ENCODE results near the gene KIAA0753. TPM values are rescaled to one million over a fixed set of nuclear protein-coding genes. Genes with fewer than 3 reads are reported as not detected.
"Not testable (repeated sequence)": the region's sequence is repeated elsewhere in the genome, so short reads cannot be mapped to it uniquely, and the experiment has no call there.

The KIAA0753 gene
- total RNA-seq, 1 donor from 2014 or later = 42.1 TPM

DNA sequence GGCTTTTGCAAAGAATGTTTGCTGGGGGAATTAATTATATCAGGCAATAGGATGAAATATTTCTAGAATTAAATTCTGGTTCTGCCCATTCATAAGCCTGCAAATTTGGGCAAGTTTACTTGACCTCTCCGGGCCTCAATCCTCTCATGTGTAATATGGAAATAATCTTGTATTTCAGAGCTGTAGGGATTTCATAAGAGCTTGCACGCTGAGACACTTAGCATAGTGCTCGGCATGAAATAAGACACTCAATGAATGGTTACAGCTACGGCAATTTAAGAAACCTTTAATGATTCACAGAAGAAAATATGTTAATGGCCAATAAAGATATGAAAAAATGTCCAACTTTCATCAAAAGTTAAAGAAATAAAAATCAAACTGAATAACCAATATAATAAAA lies 43.6 kb downstream of the KIAA0753 start:
- DNase-seq (ENCODE audit: low spot score) = no peak

DNA sequence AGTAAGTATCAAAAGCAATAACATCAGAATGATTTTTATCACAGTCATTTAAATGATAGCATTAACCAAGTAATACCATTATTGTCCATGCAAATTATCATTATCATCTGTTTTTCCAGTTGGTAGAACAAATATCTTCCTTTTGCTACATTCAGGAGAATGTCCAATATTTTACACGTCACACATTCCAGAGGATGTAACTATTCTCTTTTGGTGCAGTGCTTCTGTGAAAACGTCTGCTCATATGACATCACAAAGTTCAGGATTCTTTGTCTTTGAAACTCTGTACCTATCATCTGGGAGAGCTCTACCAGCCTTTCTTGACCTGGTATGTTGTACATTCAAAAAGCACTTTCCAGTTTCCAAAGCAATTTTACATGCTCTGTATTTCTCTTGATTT lies 44.0 kb downstream of the KIAA0753 start:
- no peak for DNase-seq (ENCODE audit: low spot score)

DNA sequence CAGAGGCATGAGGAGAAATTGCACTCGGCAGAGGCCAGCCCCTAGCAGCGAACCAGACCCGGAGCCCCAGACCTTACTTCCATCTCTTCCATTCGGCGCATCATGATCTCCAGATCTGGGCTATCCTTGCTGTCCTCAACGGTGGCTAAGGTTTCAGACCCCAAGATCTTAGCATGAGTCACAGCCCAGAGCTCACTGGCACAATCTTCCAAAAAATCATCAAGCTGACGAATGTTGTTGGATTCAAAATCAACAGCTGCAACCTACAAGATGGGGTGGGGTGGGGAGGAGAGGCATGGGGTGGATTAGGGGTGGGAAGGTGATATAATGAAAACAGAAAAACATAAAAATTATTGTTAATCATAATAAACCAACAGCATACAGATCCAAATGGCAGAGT lies 44.4 kb downstream of the KIAA0753 start:
- DNase-seq (ENCODE audit: low spot score) = no peak

DNA sequence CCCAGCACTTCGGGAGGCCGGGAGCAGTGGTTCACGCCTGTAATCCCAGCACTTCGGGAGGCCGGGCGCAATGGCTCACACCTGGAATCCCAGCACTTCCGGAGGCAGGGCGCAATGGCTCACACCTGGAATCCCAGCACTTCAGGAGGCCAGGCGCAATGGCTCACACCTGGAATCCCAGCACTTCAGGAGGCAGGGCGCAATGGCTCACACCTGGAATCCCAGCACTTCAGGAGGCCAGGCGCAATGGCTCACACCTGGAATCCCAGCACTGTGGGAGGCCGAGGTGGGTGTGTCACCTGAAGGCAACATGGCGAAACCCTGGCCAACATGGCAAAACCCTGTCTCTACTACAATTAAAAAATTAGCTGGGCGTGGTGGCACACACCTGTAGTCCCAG lies 47.1 kb downstream of the KIAA0753 start:
- not testable (repeated sequence) for DNase-seq (ENCODE audit: low spot score)

GRCh38 chr17:6592173-6592572 lies 48.3 kb downstream of the KIAA0753 start:
- DNase-seq (ENCODE audit: low spot score) = no peak

DNA sequence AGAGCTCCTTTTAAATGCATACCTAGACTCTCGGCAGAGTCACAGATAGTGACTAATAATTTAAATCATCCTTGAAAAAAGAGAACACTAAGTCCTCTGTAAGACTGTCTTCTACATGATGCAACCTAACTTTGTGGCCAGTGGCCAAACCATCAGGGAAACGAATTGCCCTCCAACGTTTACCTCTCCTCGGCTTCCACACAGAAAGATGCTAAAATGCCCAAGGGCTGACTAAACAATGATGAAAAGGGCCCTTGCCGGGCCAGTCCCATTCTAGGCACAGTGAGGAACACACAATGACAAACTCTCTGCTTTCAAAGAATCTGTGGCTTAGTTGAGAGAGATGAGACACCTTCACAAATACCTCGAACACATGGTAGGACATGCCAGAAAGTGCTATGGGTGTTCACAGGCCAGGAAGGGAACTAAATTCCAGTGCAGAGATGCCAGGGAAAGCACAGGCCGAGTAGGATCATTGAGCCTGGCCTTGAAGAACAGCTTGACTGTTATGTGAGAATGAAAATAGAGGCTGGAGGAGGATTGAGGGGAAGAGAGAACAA lies 48.8 kb downstream of the KIAA0753 start:
- no peak for DNase-seq (ENCODE audit: low spot score)

DNA sequence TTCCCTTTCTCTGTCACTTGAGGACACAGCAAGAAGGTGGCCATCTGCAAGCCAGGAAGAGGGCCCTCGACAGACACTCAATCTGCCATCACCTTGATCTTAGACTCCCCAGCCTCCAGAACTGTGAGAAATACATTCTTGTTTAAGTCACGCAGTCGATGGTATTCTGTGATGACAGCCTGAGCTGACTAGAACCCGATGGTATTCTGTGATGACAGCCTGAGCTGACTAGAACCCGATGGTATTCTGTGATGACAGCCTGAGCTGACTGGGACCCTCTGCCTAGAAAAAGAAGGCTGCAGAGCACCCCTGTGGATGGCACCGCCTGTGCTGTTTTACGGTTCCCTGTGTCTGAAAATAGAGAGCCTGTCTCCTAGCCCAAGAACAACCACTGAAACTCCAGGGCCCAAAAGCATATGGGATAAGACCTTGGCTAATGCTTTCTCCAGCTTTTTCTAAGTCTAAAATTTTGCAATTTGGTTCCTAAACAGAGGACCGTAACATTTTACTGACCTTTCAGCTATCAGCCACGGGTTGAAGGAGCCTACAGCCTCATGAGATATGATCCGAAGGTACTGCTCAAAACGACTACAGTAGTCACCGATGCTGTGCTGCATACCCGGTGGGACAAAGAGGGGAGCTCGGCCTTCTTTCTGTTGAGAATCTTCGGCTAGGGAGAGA lies 51.1 kb downstream of the KIAA0753 start:
- no peak for DNase-seq (ENCODE audit: low spot score)

- DNase-seq (ENCODE audit: low spot score) = no peak
These were observed 52.3 kb downstream of the KIAA0753 start for GRCh38 chr17:6588165-6588564.

DNA sequence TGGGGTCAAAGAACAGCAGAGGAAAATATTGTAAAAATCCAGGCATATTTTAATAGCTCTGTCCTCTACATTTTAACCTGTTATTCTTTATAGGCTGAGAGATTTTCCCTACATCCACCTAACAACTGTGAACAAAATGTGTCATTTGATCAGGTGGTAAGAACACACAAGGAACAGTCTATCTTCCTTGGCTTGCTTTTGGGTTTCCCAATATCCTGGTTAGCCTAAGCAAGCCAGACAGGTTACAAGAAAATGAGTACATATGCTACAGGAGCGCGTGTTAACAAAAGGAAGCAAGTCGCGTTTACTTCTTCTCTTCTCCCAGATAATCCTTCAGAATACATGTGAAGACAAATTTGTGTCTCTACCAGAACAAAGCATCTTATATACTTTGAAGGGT lies 53.2 kb downstream of the KIAA0753 start:
- DNase-seq (ENCODE audit: low spot score) = no peak

DNA sequence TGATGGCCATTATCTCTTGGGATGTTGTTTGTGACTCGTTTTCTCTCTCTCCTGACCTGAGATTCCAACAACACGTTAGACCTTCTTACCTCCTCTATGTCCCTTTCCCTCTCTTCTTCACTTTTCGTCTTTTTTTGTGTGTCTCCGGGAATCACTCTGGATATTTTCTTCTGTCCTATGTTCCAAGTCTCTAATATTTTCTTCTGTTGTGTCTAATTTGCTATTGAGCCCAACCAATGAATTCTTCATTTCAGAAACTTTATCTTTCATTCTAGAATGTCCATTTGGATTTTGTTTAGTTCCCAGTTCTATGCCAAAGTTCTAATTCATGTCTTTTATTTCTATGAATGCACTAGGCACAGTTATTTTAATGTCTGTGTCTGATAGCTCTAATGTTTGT lies 57.1 kb downstream of the KIAA0753 start:
- DNase-seq (ENCODE audit: low spot score) = no peak

- no peak for DNase-seq (ENCODE audit: low spot score)
These were observed 59.9 kb downstream of the KIAA0753 start for GRCh38 chr17:6580625-6581024.

GRCh38 chr17:6578491-6578890 lies 62.0 kb downstream of the KIAA0753 start:
- DNase-seq (ENCODE audit: low spot score) = no peak

GRCh38 chr17:6577686-6578263 lies 62.7 kb downstream of the KIAA0753 start:
- DNase-seq (ENCODE audit: low spot score) = no peak

DNA sequence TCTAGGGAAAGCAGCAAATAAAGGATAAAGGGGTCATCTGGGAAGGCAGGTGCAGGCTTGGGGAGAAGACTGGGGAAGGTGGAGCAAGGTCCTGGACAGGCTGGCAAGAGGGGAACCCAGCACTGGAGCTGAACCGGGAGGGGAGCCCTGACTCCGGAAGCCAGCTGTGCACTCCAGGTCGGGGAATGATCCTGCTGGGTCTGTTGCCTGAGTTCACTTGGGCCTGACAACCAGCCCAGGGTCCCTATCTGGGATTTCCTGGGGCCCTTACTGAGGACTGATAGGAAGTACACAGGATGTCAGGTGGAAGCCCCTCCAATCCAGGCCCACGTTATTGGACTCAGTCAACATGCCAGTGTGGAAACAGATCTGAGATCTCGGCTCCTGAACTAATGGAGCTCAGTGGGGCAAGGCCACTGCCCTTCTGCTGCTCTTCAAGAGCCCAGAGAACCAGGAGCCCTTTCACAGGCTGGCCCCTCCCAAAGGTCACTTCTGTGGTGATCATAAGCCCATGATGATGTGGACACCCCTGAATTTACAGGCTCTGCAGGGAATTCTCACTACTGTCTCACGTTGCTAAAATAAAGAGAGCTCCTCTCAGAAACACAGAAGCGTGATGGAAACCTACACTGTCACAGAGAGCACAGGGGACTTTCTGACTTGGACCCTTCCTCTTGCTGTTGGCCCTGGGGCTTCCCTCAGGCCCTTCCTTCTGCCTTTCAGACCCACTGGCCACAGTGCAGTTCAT lies 64.3 kb downstream of the KIAA0753 start:
- DNase-seq (ENCODE audit: low spot score) = no peak

- DNase-seq (ENCODE audit: low spot score) = no peak
These were observed 64.9 kb downstream of the KIAA0753 start for GRCh38 chr17:6575596-6575988.

DNA sequence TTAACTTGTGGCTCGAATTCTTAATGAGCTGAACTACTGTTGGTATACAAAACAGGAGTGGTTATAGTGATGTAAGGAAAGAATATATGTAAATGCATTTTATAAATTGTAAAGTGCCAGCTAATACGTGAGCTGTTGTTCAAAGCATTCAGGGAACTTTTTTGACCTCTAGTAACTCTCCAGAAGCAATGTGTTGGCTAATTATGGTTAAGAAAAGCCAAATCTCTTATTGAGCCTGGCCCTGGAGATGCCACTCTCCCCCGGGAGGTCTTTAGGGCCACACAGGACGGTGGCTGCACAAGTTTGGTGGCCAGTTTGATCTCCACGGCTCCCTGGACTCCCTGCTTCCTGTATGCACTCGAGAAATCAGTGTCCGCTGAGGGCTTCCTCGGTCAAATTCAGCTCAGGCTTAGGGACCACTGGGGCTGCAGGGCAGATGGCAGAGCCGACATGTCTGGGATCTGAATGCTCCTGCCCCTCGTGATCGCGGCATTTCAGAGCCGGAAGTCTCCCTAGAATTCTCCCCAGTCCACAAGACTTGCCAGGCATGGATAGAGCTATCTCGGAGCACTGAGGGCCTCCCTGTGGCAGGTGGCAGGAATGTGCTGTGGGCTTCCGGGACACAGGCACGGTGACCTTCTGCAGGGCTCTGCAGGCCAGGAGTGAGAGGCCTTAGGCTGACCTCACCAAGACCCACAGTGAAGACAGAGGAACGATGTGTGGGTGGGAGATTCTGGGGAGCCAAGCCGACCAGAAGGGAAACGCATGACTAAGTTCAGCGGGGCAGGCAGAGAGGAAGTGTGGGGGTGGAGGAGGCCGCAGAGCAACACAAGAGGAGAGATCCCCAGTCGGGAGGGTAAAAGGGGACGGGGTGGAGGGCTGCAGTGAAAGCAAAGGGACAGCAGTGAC lies 65.6 kb downstream of the KIAA0753 start:
- DNase-seq (ENCODE audit: low spot score) = no peak

DNA sequence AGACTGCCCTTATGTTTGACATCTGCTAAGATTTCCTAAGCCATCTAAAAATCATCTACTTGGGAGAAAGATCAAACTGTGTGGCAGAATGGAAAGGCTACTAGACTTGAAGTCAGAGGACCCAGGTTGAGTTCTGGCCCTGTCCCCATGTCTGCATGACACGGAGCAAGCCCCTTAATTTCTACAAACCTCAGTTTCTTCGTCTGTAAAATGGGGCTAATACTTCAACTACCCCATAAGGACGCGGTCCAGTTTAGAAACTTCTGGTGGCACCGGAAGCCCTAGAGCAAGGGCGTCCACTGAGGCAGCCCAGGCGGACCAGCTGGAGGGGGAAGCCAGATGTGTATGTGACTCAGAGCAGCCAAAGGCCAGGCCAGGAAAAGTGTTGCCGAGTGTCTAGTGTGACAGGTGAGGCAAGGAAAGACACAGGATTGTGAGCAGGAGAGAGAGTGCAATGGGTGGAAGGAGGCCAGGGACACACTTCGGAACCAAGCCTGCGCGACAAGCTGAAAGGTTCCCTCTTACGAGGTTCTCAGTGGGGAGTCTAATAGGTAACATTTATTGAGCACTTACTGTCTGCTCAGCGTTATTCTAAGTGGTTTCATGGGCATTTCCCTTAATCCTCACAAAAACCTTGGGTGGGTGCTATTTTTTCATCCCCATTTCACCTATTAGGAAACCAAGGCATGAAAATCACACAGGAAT lies 66.4 kb downstream of the KIAA0753 start:
- DNase-seq (ENCODE audit: low spot score) = no peak

- DNase-seq (ENCODE audit: low spot score) = not testable (repeated sequence)
These were observed 67.0 kb downstream of the KIAA0753 start for GRCh38 chr17:6573495-6573894.

DNA sequence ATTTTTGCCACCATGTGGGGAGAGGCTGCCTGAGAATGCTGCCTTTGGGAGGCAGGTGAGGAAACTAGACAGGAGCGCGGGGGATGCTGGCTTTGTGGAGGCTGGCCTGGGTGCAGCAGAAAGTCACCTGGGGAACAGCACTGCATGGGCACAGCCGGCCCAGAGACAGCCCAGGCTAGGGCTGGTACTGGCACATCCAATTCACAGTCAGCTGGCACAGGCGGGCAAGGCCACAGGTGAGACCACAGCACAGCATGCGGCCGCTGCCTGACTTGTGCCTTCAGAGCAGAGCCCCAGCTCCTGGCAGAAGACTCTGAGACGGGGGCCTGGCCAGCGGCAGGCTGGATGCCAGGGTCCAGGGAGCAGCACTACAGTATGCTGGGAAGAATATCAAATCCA lies 67.5 kb downstream of the KIAA0753 start:
- DNase-seq (ENCODE audit: low spot score) = no peak

DNA sequence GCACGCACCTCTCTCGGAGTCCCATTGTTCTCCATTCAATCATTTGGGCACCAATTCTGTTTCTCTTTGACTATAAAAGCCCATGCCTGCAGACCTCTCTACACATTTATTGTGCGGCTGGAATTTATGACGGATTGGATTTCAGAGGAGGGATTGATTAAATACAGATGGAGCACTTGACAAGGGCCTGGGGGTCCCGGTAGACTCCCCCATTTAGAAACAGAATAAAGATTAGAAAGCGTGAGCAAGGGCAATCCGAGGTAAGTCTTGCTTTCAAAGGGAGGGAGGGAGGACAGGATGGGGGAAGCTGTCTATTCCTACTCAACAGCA lies 69.1 kb downstream of the KIAA0753 start:
- no peak for DNase-seq (ENCODE audit: low spot score)

GRCh38 chr17:6570731-6571451 lies 69.6 kb downstream of the KIAA0753 start:
- DNase-seq (ENCODE audit: low spot score) = no peak
